Suprapubic skin (tissue), 4 donors: ENCODE measurements around the gene PLXNA2.

Source experiments
- CTCF ChIP-seq, 2 donors: fragments of 200-600 bp in 1 of 2; fragments of 450-650 bp in 1 of 2; sonication (generic) in 1 of 2; IDR thresholded peaks; one replicate each; pipeline ENCODE4 v1.5.1; 2016 to 2019; ENCODE audit warnings: antibody characterized with exemption in 2 of 2, mild to moderate bottlenecking in 1 of 2, moderate library complexity in 1 of 2
- POLR2A ChIP-seq, 2 donors: fragments of 450-650 bp; IDR thresholded peaks; one replicate each; pipeline ENCODE4 v1.6.1; 2017; ENCODE audit warnings: antibody characterized with exemption in 2 of 2, mild to moderate bottlenecking in 2 of 2, moderate library complexity in 2 of 2
- POLR2AphosphoS5 ChIP-seq, 3 donors: sonication (generic); formaldehyde crosslinking; IDR thresholded peaks; one replicate each; pipeline ENCODE4 v1.6.1; 2017; ENCODE audit warnings: antibody characterized with exemption in 3 of 3

GRCh38 chr1:208251911-208252835 is 8.0 kb upstream of the PLXNA2 start:
- TF ChIP-seq CTCF (IDR thresholded peaks at IDR 0.05) = peak in 1 of 2 donors; percentile 40
- no peak for TF ChIP-seq POLR2AphosphoS5 (IDR thresholded peaks at IDR 0.05)
- TF ChIP-seq POLR2A (IDR thresholded peaks at IDR 0.05) = no peak
